AG08396 (cell line): Measurements from ENCODE around the gene HEMK1.

Source experiments
- DNase-seq: peaks from one replicate; pipeline ENCODE4 v3.0.0; 2012; ENCODE audit warnings: low spot score, mixed read lengths

Gene HEMK1

GRCh38 chr3:50637011-50637410, 67.7 kb downstream of the HEMK1 start:
- DNase-seq: no peak

- DNase-seq: no peak
Observed at GRCh38 chr3:50637945-50638344, 68.6 kb downstream of the HEMK1 start.

- peak; percentile 78 for DNase-seq
Observed at GRCh38 chr3:50639055-50639494, 69.8 kb downstream of the HEMK1 start.

- no peak for DNase-seq
Observed at GRCh38 chr3:50642382-50642781, 73.1 kb downstream of the HEMK1 start.

- no peak for DNase-seq
Observed at GRCh38 chr3:50644561-50644960, 75.2 kb downstream of the HEMK1 start.

DNA sequence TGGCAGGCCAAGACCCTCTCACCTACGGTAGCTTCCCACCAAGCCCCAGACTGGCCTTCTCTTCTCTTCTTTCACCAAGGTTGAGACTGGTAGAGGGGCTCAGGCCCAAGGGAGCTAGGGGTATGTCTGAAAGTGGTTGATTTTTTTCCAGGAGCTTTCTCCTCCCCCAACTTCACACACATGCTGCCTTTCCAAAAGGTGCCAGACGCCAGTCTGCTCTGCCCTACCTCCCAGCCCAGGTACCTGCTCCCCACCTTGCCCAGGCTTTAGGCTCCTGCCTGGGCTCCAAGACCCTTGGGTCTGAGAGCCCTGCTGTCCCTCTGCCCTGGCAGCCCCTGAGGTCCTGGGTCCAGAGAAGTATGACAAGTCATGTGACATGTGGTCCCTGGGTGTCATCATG, 76.1 kb downstream of the HEMK1 start:
- no peak for DNase-seq
